Sciatic nerve (tissue), 2 donors: ENCODE data around the gene CLCN3. TPM values are rescaled to one million over a fixed set of nuclear protein-coding genes. Genes with fewer than 3 reads are reported as not detected.
"Not testable (repeated sequence)": the region's sequence is repeated elsewhere in the genome, so short reads cannot be mapped to it uniquely, and the experiment has no call there.

Source experiments
- ATAC-seq: fragments of 200-7000 bp; cut with Tn5 transposase; one replicate; pipeline ENCODE4 v1.9.1; 2020; ENCODE audit warnings: mild to moderate bottlenecking, moderate library complexity
- DNase-seq: peaks from one replicate; pipeline ENCODE4 v3.0.0-alpha.2; 2020; ENCODE audit warnings: low spot score
- intact Hi-C: fragments of 100-400 bp; cut with DNase I; formaldehyde crosslinking; loops from one replicate; pipeline ENCODE4 v1.14.2; 2022
- total RNA-seq: library from RNA; stranded (reverse); fragmentation: NEBNext Ultra II Directional; extraction: Animal tissue kit (Norgen Biotek cat#: 25700); gene quantifications from one replicate; pipeline ENCODE4 v1.2.1, GENCODE V29; 2021
- donor health status: DM: no; HTN: no; CAD: no.
- donor health status: DM: no; HTN: no; CAD: no.

The CLCN3 gene
- 52.6 TPM for total RNA-seq

GRCh38 chr4:169619958-169620879 is at the start of gene CLCN3:
Gene CLCN3 (plus strand): TSS chr4:169620578. CDS start chr4:169635929, 15,351 bp downstream.
- DNase-seq, result peak; percentile 99
- intact Hi-C loops, result no loop called here
- ATAC-seq, result peak; percentile 99

DNA sequence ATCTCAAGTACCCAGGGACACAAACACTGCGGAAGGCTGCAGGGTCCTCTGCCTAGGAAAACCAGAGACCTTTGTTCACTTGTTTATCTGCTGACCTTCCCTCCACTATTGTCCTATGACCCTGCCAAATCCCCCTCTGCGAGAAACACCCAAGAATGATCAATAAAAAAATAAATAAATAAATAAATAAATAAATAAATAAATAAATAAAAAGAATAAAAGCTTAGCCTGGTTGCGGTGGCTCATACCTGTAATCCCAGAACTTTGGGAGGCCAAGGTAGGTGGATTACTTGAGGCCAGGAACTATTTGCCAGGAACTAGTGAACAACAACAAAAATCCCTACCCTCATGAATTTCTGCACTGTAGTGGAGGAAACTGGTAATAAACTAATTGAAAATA is 49.4 kb upstream of the CLCN3 start:
- ATAC-seq, result not testable (repeated sequence)

DNA sequence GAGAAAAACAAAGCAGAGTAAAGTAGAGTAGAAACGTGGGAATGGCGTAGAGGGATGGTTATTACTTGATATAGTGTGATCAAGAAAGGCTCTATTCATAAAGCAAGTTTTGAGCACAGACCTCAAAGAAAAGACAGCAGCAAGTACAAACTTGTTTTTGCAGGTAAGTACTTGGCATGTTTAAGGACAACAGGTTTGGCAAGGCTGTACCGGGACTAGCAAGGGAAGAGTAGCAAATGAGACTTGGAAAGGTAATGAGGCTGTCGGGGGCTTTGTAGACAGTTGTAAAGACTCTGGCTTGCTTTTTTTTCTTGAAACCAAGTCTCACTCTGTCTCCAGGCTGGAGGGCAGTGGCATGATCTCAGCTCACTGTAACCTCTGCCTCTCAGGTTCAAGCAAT is 48.9 kb upstream of the CLCN3 start:
- DNase-seq (no peak), ATAC-seq (no peak)
- intact Hi-C loops, result no loop called here

More for the DNA sequence above, 49.4 kb upstream of the CLCN3 start:
- DNase-seq, intact Hi-C loops: not testable (repeated sequence)

DNA sequence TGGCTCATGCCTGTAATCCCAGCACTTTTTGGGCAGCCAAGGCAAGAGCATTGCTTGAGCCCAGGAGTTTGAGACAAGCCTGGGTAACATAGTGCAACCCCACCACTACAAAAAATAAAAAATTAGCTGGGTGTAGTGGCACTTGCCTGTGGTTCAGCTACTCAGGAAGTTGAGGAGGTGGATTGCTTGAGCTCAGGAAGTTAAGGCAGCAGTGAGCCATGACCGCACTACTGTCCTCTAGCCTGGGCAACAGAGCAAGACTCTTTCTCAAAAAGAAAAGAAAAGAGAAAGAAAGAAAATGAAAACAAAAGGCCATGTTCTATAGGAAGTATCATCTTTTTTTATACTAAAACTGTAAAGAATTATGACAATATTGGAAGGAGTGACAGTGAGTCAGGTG is 46.5 kb upstream of the CLCN3 start:
- DNase-seq, result no peak
- no peak for ATAC-seq
- intact Hi-C loops, result no loop called here

DNA sequence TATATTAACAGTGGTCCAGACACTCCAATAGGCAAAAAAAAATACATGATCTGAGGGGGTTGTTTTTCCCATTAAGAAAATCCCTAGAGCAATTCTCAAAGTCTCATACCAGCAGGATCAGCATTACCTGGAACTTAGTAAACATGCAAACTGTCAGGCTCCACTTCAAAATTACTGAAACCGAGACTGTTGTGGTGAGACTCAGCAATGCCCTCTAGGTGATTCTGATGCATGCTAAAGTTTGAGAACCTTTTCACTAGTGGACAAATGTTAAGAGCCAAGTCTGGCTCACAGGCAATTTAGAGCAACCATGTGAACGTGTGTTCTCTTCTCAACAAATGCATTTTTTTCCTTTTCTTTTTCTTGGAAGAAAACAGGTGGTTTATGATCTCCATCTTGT is 38.2 kb upstream of the CLCN3 start:
- intact Hi-C loops, result no loop called here
- ATAC-seq (no peak), DNase-seq (no peak)

GRCh38 chr4:169582706-169583105 is 37.7 kb upstream of the CLCN3 start:
- DNase-seq (no peak), ATAC-seq (no peak)
- intact Hi-C loops, result no loop called here

GRCh38 chr4:169583563-169583962 is 36.8 kb upstream of the CLCN3 start:
- peak; percentile 46 for ATAC-seq
- intact Hi-C loops, result no loop called here
- DNase-seq, result no peak

- intact Hi-C loops, result no loop called here
- ATAC-seq, result no peak
- no peak for DNase-seq
These were observed 27.3 kb upstream of the CLCN3 start for GRCh38 chr4:169593050-169593560.

- intact Hi-C loops, result no loop called here
- DNase-seq (no peak), ATAC-seq (no peak)
These were observed 25.7 kb upstream of the CLCN3 start for GRCh38 chr4:169594560-169595195.

DNA sequence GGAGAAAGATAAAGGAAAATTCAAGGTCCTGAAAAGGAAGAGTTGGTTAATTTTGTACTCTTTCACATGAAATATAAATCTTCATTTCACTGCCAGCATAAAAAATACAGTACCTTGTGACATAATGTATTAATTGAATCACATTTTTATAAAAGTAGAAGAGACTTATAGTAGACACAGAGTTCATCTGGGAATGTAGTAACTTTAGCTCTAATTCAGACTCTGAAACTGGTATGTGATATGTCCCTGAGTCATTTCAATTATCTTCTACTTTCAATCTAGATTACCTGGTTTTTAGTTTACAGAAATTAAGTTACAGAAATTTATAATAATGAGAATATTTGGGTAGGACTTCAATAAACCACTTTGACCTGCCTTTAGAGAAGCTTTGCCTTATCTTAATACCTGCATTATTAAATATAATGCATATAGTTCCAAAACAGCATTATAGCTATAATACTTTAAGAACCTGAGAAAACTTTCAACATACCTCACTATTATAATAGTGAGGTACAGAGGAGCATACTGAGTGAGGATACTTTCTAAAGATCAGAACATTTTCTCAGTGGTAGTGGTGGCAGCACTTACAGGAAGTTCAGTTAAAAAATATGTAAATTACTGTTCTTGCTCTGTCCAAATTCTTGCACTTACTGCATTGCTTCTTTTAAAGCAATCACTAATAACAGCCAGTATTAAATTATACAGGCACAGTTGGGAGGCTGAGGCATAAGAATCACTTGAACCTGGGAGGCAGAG is 19.2 kb upstream of the CLCN3 start:
- intact Hi-C loops, result no loop called here
- DNase-seq, result no peak
- ATAC-seq, result no peak

- no peak for DNase-seq
- ATAC-seq, result no peak
- intact Hi-C loops, result no loop called here
These were observed 17.1 kb upstream of the CLCN3 start for GRCh38 chr4:169603312-169603711.

GRCh38 chr4:169604131-169604900 is 16.1 kb upstream of the CLCN3 start:
- intact Hi-C loops, result no loop called here
- peak; percentile 70 for ATAC-seq

GRCh38 chr4:169604903-169605331 is 15.5 kb upstream of the CLCN3 start:
- no peak for DNase-seq
- intact Hi-C loops, result no loop called here
- ATAC-seq, result no peak

More at GRCh38 chr4:169604131-169604900, 16.1 kb upstream of the CLCN3 start:
- no peak for DNase-seq

GRCh38 chr4:169611157-169611556 is 9.2 kb upstream of the CLCN3 start:
- no peak for DNase-seq
- no peak for ATAC-seq
- intact Hi-C loops, result no loop called here

DNA sequence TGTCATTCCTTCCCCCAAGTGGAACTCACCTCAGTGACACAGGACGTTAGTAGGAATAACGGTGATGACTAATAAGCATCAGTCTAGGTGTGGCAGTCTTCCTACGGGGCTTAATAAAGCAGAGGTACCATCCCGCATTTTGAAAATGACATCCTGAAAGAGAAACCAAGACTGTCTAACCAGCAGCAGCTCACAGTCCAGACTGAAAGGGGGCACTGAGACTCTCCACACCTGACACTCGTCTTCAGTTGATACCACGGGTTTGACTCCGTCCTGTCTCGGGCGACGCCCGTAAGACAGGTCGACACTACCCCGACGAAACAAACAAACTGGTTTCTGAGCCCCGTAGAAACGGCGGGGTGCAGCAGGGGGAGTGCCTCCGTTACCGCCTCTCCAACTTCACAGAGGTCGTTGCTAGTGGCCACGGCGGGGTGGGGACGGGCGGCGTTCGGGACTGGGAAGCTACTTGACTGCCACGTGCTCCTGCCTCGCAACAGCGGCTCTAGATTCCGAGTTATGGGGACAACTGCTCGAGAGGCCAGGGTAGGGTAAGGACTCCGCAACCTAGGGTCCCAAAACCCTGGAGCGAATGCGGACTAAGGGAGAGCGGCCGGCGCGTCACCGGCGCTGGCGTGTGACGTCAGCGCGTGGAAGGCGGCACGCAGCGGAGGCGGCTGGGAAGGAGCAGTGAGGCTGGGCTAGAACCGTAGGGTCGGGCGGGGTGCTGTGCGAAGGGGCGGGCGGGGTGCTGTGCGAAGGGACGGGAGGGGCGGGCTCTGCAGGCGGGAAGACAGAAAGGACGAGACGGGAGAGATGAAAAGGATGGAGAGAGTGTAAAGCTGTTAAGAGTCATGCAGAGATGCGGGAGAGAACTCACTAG is 8.1 kb upstream of the CLCN3 start, which contains the start of gene NEK1:
TSS of gene NEK1 (minus strand) at position 593 of the 880 bp plus-strand sequence. CDS start 9,953 bp downstream, outside the sequence.
- DNase-seq (peak; percentile 92), ATAC-seq (peak; percentile 98)
- intact Hi-C loops, result no loop called here

GRCh38 chr4:169612871-169613859 is 7.2 kb upstream of the CLCN3 start:
- DNase-seq, result peak; percentile 83
- intact Hi-C loops, result no loop called here
- peak; percentile 74 for ATAC-seq
